ENCODE measurements around the gene PLA2G6. TPM values are rescaled to one million over a fixed set of nuclear protein-coding genes. Genes with fewer than 3 reads are reported as not detected.

PLA2G6 gene
- total RNA-seq, 1 donor from 2014 or later: 76.4 TPM

DNA sequence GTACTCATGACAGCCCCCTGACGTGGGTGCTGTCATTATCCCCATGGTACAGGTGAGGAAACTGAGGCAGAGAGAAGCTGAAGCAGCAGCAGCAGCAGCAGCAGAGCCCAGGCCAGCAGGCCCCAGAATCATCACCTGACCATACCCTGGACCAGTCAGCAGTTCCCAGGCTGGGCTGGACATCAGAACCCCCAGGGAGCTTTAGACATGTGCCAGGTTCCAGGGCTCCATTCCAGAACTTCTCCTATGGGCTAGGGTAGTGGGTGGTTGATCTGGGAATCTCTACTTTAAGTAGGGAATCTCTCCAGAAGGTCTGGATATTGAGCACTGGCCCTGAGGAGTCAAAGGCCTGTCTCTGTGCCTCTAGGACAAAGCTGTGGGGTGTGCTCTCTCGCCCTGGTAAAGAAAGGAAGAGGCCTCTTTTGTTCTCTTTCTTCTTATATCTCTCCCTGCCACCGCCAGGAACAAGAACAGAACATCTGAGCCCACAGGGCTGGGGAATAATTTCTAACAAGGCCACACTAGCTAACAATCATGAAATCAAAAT lies 46.8 kb upstream of the PLA2G6 start:
- Mint-ChIP-seq H3K4me3 (ENCODE audit: low read depth) (no peak overlapping the region), H3K36me3 (ENCODE audit: insufficient read depth) (peaks cover 13% of the 10 kb centered on the region), H3K27ac (peak overlapping the region; percentile 68), H3K9me3 (ENCODE audit: low read depth) (no peaks in the 10 kb centered on the region), H3K4me1 (ENCODE audit: low read depth) (peaks cover 7% of the 10 kb centered on the region), H3K27me3 (no peaks in the 10 kb centered on the region)
- DNase-seq (ENCODE audit: low spot score, unreplicated experiment): no peak
- TF ChIP-seq, protein P1, sequence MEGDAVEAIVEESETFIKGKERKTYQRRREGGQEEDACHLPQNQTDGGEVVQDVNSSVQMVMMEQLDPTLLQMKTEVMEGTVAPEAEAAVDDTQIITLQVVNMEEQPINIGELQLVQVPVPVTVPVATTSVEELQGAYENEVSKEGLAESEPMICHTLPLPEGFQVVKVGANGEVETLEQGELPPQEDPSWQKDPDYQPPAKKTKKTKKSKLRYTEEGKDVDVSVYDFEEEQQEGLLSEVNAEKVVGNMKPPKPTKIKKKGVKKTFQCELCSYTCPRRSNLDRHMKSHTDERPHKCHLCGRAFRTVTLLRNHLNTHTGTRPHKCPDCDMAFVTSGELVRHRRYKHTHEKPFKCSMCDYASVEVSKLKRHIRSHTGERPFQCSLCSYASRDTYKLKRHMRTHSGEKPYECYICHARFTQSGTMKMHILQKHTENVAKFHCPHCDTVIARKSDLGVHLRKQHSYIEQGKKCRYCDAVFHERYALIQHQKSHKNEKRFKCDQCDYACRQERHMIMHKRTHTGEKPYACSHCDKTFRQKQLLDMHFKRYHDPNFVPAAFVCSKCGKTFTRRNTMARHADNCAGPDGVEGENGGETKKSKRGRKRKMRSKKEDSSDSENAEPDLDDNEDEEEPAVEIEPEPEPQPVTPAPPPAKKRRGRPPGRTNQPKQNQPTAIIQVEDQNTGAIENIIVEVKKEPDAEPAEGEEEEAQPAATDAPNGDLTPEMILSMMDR (IDR thresholded peaks at IDR 0.05; ENCODE audit: unreplicated experiment): no peak

DNA sequence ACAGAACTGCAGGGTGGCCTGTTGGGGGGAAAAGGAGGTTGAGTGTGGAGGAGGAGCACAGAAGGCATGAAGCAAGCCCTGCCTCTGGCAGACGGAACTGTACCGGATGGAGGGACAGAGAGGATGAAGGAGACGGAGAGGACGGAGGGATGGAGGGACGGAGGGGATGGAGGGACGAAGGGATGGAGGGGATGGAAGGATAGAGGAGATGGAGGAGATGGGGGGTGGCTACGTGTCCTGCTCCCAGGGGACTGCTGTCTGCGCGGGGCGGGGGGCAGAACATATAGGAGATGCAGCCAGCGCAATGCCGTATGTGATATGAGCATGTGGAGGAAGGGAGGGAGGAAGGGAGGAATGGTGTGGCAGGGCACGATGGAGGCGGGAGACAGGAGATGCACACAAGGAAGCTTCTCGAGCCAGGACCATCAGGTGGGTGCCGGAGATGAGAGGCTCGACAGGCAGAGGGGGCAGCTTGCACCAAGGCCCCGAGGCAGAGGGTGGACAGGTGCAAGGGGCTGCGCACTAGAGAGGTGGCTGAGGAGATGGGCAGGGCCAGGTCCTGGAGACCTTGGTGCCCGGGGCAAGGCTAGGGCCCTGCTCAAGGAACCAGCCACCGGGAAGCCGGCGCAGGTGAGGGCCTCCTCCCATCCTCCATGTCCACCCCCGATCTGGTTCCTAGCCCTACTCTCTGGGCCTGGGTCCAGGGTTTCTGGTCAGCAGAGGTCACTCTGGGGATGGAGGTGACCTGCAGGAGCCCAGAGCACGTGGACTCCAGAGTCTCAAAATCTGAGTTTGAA lies 45.4 kb upstream of the PLA2G6 start:
- Mint-ChIP-seq H3K27ac (no peak overlapping the region), H3K36me3 (ENCODE audit: insufficient read depth) (peaks cover 16% of the 10 kb centered on the region)
- TF ChIP-seq, protein P1 (IDR thresholded peaks at IDR 0.05; ENCODE audit: unreplicated experiment): no peak

DNA sequence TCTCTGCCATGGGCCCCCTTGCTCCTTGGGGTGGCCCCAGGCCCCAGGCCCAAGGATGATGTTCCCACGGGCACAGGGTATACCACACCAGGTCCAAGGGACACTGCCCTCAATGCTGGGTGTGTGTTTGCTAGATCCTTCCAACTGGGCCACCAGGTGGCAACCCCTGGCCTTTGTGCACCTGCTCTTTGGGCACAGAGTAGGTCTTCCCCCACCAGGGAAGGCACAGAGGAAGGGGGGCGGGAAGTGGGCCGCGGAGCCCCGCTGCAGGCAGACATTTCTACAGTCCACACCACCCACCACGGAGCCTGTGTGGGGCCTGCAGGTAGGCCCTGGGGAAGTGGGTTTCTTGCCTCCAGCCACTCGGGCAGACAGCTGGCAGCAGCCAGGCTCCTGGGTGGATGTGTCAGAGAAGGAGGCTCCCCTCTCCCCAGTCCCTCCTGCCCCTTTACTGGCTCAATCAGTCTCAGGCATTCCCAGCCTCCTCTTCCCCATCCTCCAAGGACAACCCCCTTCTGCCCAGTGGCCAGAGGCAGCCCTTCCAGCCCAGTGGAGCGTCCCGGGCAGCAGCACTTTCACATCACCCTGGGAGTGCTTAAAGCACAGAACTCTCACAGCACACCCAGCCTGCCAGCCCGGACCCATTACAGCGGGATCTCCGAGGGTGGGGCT lies 41.8 kb upstream of the PLA2G6 start:
- H3K27ac Mint-ChIP-seq: no peak overlapping the region
- TF ChIP-seq, protein P1 (IDR thresholded peaks at IDR 0.05; ENCODE audit: unreplicated experiment): no peak
- H3K9me3 Mint-ChIP-seq (ENCODE audit: low read depth): no peaks in the 10 kb centered on the region
- DNase-seq (ENCODE audit: low spot score, unreplicated experiment): no peak
- H3K4me1 Mint-ChIP-seq (ENCODE audit: low read depth): peaks cover 9% of the 10 kb centered on the region
- H3K36me3 Mint-ChIP-seq (ENCODE audit: insufficient read depth): peaks cover 12% of the 10 kb centered on the region
- H3K27me3 Mint-ChIP-seq: no peaks in the 10 kb centered on the region
- no peak overlapping the region for H3K4me3 Mint-ChIP-seq (ENCODE audit: low read depth)

More for the DNA sequence above, 45.4 kb upstream of the PLA2G6 start:
- H3K27me3 Mint-ChIP-seq: no peaks in the 10 kb centered on the region
- peaks cover 7% of the 10 kb centered on the region for H3K4me1 Mint-ChIP-seq (ENCODE audit: low read depth)
- H3K4me3 Mint-ChIP-seq (ENCODE audit: low read depth): no peak overlapping the region
- DNase-seq (ENCODE audit: low spot score, unreplicated experiment): no peak
- no peaks in the 10 kb centered on the region for H3K9me3 Mint-ChIP-seq (ENCODE audit: low read depth)

DNA sequence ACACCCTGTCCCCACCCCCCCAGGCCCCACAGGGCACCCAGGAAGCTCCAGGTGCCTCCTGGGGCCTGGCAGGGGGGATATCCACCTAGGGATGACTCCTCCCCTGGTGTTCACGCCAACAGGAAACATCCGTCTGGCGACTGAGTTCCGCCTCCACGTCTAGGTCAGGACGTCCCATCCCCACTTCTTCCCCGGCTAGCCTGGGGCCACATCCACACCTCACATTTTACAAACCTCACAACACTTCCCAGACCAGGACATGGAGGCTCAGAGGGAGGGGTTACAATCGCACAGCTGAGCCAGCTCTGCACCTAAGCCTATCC lies 41.1 kb upstream of the PLA2G6 start:
- Mint-ChIP-seq H3K27me3 (no peaks in the 10 kb centered on the region), H3K27ac (peak overlapping the region; percentile 81)
- TF ChIP-seq, protein P1 (IDR thresholded peaks at IDR 0.05; ENCODE audit: unreplicated experiment): no peak

DNA sequence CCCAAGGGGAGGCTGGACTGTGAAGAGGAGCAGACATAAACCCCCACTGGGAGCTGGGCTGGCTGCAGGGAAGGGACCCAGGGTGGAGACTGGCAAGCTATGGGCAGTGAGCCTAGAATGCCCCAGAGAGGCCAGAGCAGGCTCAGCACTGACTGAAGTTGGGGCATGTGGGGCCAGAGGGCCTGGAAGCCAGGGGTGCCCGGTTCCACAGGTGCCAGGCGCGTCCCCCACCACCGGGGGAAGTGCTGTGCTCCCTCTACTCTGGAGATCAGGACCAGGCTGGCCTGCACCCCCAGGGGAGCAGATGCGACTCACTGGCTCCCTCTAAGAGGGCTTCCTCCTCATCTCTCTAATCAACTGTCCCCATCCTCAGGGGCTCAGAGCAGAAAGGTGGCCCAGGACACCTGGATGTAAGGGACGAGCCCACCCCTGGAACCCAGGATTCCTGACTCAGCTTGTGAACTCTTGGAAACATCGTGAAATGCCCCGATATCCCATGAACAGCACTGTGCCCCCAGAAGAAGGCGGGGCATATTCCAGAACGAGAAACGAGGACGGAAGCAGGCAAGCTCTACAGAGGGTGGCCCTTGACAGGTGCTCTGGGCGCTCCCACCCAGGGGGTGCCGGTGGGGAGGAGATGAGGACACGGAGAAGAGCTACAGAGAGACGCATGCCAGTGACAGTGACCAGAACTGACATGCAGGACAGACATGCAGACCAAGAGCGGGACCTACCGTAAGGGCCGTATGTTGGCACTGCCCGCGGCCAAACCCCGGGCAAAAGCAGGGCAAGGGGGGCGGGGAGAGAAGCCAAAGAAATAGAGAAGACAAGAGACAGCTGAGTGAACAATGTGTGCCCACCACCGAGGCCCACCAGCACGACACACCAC lies 40.5 kb upstream of the PLA2G6 start:
- Mint-ChIP-seq H3K4me3 (ENCODE audit: low read depth) (no peak overlapping the region), H3K36me3 (ENCODE audit: insufficient read depth) (peaks cover 12% of the 10 kb centered on the region), H3K27ac (no peak overlapping the region), H3K9me3 (ENCODE audit: low read depth) (no peaks in the 10 kb centered on the region), H3K27me3 (no peaks in the 10 kb centered on the region), H3K4me1 (ENCODE audit: low read depth) (peaks cover 13% of the 10 kb centered on the region)
- no peak for DNase-seq (ENCODE audit: low spot score, unreplicated experiment)
- TF ChIP-seq, protein P1 (IDR thresholded peaks at IDR 0.05; ENCODE audit: unreplicated experiment): no peak

More for the DNA sequence above, 41.1 kb upstream of the PLA2G6 start:
- H3K36me3 Mint-ChIP-seq (ENCODE audit: insufficient read depth): peaks cover 12% of the 10 kb centered on the region
- peaks cover 13% of the 10 kb centered on the region for H3K4me1 Mint-ChIP-seq (ENCODE audit: low read depth)
- H3K9me3 Mint-ChIP-seq (ENCODE audit: low read depth): no peaks in the 10 kb centered on the region
- no peak for DNase-seq (ENCODE audit: low spot score, unreplicated experiment)
- H3K4me3 Mint-ChIP-seq (ENCODE audit: low read depth): no peak overlapping the region

Data from progenitor cell of endocrine pancreas (in vitro differentiated cells).